ENCODE measurements around the gene GPC2.
A peak's percentile ranks its signal among the peaks of the same experiment; 100 is the strongest.

Gene GPC2

GRCh38 chr7:100127866-100128636, 49.1 kb downstream of the GPC2 start:
- peak; percentile 34 to 58 (median 48) for DNase-seq

GRCh38 chr7:100126931-100127865, 50.0 kb downstream of the GPC2 start, which contains the start of gene MBLAC1:
Gene MBLAC1, plus strand, starts transcription at chr7:100126967. Its CDS starts 429 bp downstream, at chr7:100127396.
- Histone ChIP-seq H3K27ac (ENCODE audit: insufficient read depth in 1 of 2, low read depth in 1 of 2, low read length in 2 of 2, poor library complexity in 1 of 2, severe bottlenecking in 2 of 2) (peak within 1 kb of the TSS; percentile 93 to 98), H3K4me1 (ENCODE audit: control extremely low read depth in 1 of 4, control insufficient read depth in 4 of 4, insufficient read depth in 4 of 4, low read length in 3 of 4) (peaks cover 0 to 35% (median 26%) of the 10 kb centered on the region in 4 experiments), H3K9me3 (ENCODE audit: control extremely low read depth in 1 of 5, control insufficient read depth in 4 of 5, insufficient read depth in 2 of 5, low read depth in 1 of 5, low read length in 4 of 5) (no peaks in the 10 kb centered on the region), H3K27me3 (replicated peaks in 2 of 5; ENCODE audit: control insufficient read depth in 4 of 5, insufficient read depth in 5 of 5, low read length in 4 of 5) (no peaks in the 10 kb centered on the region), H3K36me3 (ENCODE audit: control insufficient read depth in 4 of 4, insufficient read depth in 4 of 4, low read length in 3 of 4) (peaks cover 0 to 6% (median under 1%) of the 10 kb centered on the region in 4 experiments), H3K4me3 (ENCODE audit: control insufficient read depth in 1 of 7, extremely low read depth in 1 of 7, insufficient read depth in 4 of 7, low read depth in 2 of 7, low read length in 6 of 7) (peak within 1 kb of the TSS; percentile 62 to 97 (median 84))
- ChIA-PET CTCF (interaction anchor here (1.3 to 11.4 kb wide), 4 partner anchors 10 to 92 kb away, joined by 3 to 127 read pairs (median 4); partner anchors contain the start of gene PVRIG), POLR2A (interaction anchor here (0.6 to 1.8 kb wide), 4 partner anchors 25 to 302 kb away, joined by 3 to 10 read pairs (median 6); partner anchors contain the start of genes AP4M1, MCM7 and MEPCE)
- DNase-seq = peak; percentile 94 to 97 (median 97)
- WGBS (ENCODE audit: insufficient coverage) = under 1% methylated on average over 69 of the region's 85 CpGs

More at GRCh38 chr7:100127866-100128636, 49.1 kb downstream of the GPC2 start:
- Histone ChIP-seq H3K27ac (ENCODE audit: insufficient read depth in 1 of 2, low read depth in 1 of 2, low read length in 2 of 2, poor library complexity in 1 of 2, severe bottlenecking in 2 of 2) (peak overlapping the region in 1 of 2 experiments; percentile 98), H3K4me1 (ENCODE audit: control extremely low read depth in 1 of 4, control insufficient read depth in 4 of 4, insufficient read depth in 4 of 4, low read length in 3 of 4) (peaks cover 0 to 35% (median 26%) of the 10 kb centered on the region in 4 experiments), H3K9me3 (ENCODE audit: control extremely low read depth in 1 of 5, control insufficient read depth in 4 of 5, insufficient read depth in 2 of 5, low read depth in 1 of 5, low read length in 4 of 5) (no peaks in the 10 kb centered on the region), H3K36me3 (ENCODE audit: control insufficient read depth in 4 of 4, insufficient read depth in 4 of 4, low read length in 3 of 4) (peaks cover 0 to 6% (median 0%) of the 10 kb centered on the region in 4 experiments), H3K4me3 (ENCODE audit: control insufficient read depth in 1 of 7, extremely low read depth in 1 of 7, insufficient read depth in 4 of 7, low read depth in 2 of 7, low read length in 6 of 7) (peak overlapping the region; percentile 62 to 97 (median 84)), H3K27me3 (replicated peaks in 2 of 5; ENCODE audit: control insufficient read depth in 4 of 5, insufficient read depth in 5 of 5, low read length in 4 of 5) (no peaks in the 10 kb centered on the region)
- WGBS (ENCODE audit: insufficient coverage) = 1% methylated on average over 20 of the region's 37 CpGs
- CTCF ChIA-PET = interaction anchor here (0.6 to 11.4 kb wide), 10 partner anchors 11 to 215 kb away, joined by 3 to 127 read pairs (median 3); partner anchors contain the start of genes MCM7 and PVRIG
- POLR2A ChIA-PET = interaction anchor here (0.5 to 1.8 kb wide), 6 partner anchors 26 to 707 kb away, joined by 3 to 7 read pairs (median 4); partner anchors contain the start of genes AP4M1 and MCM7

DNA sequence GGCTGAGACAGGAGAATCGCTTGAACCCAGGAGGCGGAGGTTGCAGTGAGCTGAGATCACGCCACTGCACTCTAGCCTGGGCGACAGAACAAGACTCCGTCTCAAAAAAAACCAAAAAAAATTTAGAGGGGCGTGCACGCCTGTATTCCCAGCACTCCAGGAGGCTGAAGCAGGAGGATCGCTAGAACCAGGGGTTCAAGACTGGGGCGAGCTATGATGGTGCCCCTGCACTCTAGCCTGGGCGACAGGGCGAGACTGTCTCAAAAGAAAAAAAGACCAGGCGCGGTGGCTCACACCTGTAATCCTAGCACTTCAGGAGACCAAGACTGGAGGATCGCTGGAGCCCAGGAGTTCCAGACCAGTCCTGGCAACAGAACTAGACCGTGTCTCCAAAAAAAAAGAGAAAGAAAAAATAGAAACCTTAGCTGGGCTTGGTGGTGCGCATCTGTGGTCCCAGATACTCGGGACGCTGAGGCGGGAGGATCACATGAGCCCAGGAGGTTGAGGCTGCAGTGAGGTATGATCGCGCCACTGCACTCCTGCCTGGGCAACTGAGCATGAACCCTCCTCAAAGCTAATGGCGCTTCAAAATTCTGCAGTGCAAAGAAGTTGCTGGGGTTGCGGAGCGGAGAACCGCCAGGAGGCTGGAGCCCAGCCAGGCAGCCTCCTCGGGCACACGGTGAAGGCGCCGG, 50.8 kb downstream of the GPC2 start:
- Histone ChIP-seq H3K4me3 (ENCODE audit: control insufficient read depth in 1 of 7, extremely low read depth in 1 of 7, insufficient read depth in 4 of 7, low read depth in 2 of 7, low read length in 6 of 7) (peak overlapping the region; percentile 62 to 97 (median 84)), H3K4me1 (ENCODE audit: control extremely low read depth in 1 of 4, control insufficient read depth in 4 of 4, insufficient read depth in 4 of 4, low read length in 3 of 4) (peaks cover 0 to 35% (median 26%) of the 10 kb centered on the region in 4 experiments), H3K27ac (ENCODE audit: insufficient read depth in 1 of 2, low read depth in 1 of 2, low read length in 2 of 2, poor library complexity in 1 of 2, severe bottlenecking in 2 of 2) (peak overlapping the region; percentile 93 to 98), H3K9me3 (ENCODE audit: control extremely low read depth in 1 of 5, control insufficient read depth in 4 of 5, insufficient read depth in 2 of 5, low read depth in 1 of 5, low read length in 4 of 5) (no peaks in the 10 kb centered on the region), H3K36me3 (ENCODE audit: control insufficient read depth in 4 of 4, insufficient read depth in 4 of 4, low read length in 3 of 4) (peaks cover 0 to 6% (median under 1%) of the 10 kb centered on the region in 4 experiments), H3K27me3 (replicated peaks in 2 of 5; ENCODE audit: control insufficient read depth in 4 of 5, insufficient read depth in 5 of 5, low read length in 4 of 5) (no peaks in the 10 kb centered on the region)
- CTCF ChIA-PET = interaction anchor here (1.4 to 2.1 kb wide), 2 partner anchors 9 to 12 kb away, joined by 4 to 7 read pairs; no protein-coding TSS in a partner anchor
- POLR2A ChIA-PET = interaction anchor here (0.6 to 1.8 kb wide), 4 partner anchors 25 to 303 kb away, joined by 3 to 10 read pairs (median 6); partner anchors contain the start of genes AP4M1, MCM7 and MEPCE
- WGBS (ENCODE audit: insufficient coverage) = 26% methylated on average over 28 of the region's 29 CpGs
- no peak for DNase-seq

DNA sequence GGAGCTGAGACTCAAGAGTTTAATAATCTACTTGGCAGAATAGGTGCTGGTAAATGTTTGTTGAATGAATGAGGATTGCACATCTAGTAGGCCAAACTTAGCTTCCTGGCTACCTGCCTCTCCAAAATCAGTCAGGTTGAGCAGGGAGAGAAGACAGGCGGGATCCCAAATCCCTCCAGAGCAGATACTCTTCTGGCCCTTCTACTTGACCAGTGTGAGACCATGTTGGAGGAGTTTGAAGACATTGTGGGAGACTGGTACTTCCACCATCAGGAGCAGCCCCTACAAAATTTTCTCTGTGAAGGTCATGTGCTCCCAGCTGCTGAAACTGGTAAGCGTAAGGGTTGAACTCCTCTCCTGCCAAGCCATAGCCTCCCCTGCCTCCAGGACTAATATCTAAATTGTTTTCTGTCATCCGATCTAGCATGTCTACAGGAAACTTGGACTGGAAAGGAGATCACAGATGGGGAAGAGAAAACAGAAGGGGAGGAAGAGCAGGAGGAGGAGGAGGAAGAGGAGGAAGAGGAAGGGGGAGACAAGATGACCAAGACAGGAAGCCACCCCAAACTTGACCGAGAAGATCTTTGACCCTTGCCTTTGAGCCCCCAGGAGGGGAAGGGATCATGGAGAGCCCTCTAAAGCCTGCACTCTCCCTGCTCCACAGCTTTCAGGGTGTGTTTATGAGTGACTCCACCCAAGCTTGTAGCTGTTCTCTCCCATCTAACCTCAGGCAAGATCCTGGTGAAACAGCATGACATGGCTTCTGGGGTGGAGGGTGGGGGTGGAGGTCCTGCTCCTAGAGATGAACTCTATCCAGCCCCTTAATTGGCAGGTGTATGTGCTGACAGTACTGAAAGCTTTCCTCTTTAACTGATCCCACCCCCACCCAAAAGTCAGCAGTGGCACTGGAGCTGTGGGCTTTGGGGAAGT, 52.6 kb downstream of the GPC2 start:
- Histone ChIP-seq H3K4me3 (ENCODE audit: control insufficient read depth in 1 of 7, extremely low read depth in 1 of 7, insufficient read depth in 4 of 7, low read depth in 2 of 7, low read length in 6 of 7) (no peak overlapping the region), H3K36me3 (ENCODE audit: control insufficient read depth in 4 of 4, insufficient read depth in 4 of 4, low read length in 3 of 4) (peaks cover 0 to 6% (median under 1%) of the 10 kb centered on the region in 4 experiments), H3K9me3 (ENCODE audit: control extremely low read depth in 1 of 5, control insufficient read depth in 4 of 5, insufficient read depth in 2 of 5, low read depth in 1 of 5, low read length in 4 of 5) (no peaks in the 10 kb centered on the region), H3K27ac (ENCODE audit: insufficient read depth in 1 of 2, low read depth in 1 of 2, low read length in 2 of 2, poor library complexity in 1 of 2, severe bottlenecking in 2 of 2) (peak overlapping the region in 1 of 2 experiments; percentile 60), H3K27me3 (replicated peaks in 2 of 5; ENCODE audit: control insufficient read depth in 4 of 5, insufficient read depth in 5 of 5, low read length in 4 of 5) (no peaks in the 10 kb centered on the region), H3K4me1 (ENCODE audit: control extremely low read depth in 1 of 4, control insufficient read depth in 4 of 4, insufficient read depth in 4 of 4, low read length in 3 of 4) (peaks cover 0 to 46% (median 33%) of the 10 kb centered on the region in 4 experiments)
- POLR2A ChIA-PET = no interaction called here
- DNase-seq = no peak
- CTCF ChIA-PET = interaction anchor here (0.7 to 2.1 kb wide), 8 partner anchors 8 to 93 kb away, joined by 3 to 7 read pairs (median 3); partner anchors contain the start of gene AP4M1
- WGBS (ENCODE audit: insufficient coverage) = 74% methylated on average over 4 of the region's 4 CpGs

DNA sequence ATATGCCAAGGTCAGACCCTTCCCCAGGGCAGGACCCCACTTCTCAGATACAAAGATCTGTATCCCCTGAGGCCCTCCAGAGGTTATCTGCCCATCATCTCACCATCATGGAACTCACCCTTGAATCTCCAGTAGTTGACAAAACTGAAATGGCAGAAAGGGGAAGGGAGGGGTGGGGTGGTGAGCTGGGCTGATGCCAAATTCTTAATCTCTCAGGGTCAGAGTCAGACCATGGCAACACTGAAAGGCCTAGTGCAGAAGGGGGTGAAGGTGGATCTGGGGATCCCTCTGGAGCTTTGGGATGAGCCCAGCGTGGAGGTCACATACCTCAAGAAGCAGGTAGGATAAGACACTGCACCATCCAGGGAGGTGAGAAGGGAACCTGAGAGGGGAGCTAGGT, 54.6 kb downstream of the GPC2 start:
- POLR2A ChIA-PET = no interaction called here
- no peak overlapping the region for H3K4me3 ChIP-seq (ENCODE audit: control insufficient read depth in 1 of 7, extremely low read depth in 1 of 7, insufficient read depth in 4 of 7, low read depth in 2 of 7, low read length in 6 of 7)
- CTCF ChIA-PET = interaction anchor here (1.0 kb wide), 1 partner anchor 96 kb away, joined by 4 read pairs; no protein-coding TSS in a partner anchor
- peaks cover 2 to 35% (median 28%) of the 10 kb centered on the region in 4 experiments for H3K4me1 ChIP-seq (ENCODE audit: control extremely low read depth in 1 of 4, control insufficient read depth in 4 of 4, insufficient read depth in 4 of 4, low read length in 3 of 4)
- 90% methylated on average over 1 of the region's 1 CpG for WGBS (ENCODE audit: insufficient coverage)
- no peaks in the 10 kb centered on the region for H3K27me3 ChIP-seq (replicated peaks in 2 of 5; ENCODE audit: control insufficient read depth in 4 of 5, insufficient read depth in 5 of 5, low read length in 4 of 5)
- no peak overlapping the region for H3K27ac ChIP-seq (ENCODE audit: insufficient read depth in 1 of 2, low read depth in 1 of 2, low read length in 2 of 2, poor library complexity in 1 of 2, severe bottlenecking in 2 of 2)
- H3K9me3 ChIP-seq (ENCODE audit: control extremely low read depth in 1 of 5, control insufficient read depth in 4 of 5, insufficient read depth in 2 of 5, low read depth in 1 of 5, low read length in 4 of 5) = no peaks in the 10 kb centered on the region
- H3K36me3 ChIP-seq (ENCODE audit: control insufficient read depth in 4 of 4, insufficient read depth in 4 of 4, low read length in 3 of 4) = peaks cover 0 to 6% (median under 1%) of the 10 kb centered on the region in 4 experiments
- peak in 2 of 3 donors; percentile 45 to 49 for DNase-seq

All from common myeloid progenitor, CD34-positive (primary cell).